ENCODE data around the gene RGL1.

RGL1 gene

DNA sequence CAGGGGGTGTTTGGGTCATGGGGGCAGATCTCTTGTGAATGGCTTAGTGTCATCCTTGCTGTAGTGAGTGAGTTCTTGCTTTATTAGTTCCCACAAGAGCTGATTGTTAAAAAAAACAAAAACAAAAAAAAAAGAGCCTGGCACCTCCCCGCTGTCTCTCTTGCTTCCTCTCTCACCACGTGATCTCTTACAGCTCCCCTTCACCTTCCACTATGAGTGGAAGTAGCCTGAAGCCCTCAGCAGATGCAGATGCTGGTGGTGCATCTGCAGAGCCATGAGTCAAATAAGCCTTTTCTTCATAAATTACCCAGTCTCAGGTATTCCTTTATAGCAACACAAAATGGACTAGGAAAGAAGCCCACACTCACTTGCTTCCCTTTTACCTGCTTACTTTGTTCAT is 17.2 kb upstream of the RGL1 start:
- no peak for DNase-seq

DNA sequence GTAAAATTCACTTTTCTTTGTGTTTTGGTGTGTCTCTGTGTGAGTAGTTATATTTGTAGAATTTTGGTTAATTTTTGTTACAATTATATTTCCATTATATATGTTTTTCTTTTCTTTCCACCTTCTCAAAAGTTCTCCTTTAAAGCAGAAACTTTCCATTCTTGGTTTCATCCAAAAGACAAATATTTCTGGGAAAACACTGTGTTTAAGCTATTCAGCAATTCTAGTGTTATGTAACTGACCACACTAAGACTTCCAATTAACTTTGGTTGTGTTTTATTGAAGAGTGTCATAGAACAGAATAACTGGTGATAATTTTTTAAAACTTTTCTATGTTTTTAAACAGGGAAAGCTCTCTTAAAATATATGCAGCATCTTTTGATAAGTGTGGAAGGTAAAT is 13.6 kb upstream of the RGL1 start:
- DNase-seq = no peak

DNA sequence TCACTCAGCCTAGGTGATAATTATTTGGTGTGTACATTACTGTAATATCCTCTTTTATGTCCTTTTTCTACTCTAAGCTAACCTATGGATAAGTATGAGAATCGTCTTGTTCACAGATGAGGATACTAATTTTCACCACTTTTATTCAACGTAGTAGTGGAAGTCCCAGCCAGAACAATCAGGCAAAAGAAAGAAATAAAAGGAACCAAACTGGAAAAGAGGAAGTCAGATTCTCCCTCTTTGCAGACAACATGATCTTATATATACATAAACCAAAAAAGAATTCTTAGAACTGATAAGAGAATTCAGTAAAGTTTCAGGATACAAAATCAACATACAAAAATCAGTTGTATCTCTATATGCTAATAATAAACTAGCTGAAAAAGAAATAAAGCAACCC is 12.6 kb upstream of the RGL1 start:
- no peak for DNase-seq

DNA sequence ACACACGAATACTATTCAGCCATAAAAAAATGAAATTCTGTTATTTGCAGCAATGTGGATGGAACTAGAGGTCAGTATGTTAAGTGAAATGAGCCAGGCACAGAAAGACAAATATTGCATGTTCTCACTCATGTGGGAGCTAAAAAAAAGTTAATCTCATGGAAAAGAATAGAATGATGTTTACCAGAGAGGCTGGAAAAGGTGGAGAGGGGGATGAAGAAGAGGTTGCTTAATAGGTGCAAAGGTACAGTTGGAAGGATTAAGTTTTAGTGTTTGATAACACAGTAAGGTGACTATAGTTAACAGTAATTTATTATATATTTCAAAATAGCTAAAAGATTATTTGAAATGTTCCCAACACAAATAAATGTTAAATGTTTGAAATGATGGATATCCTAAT is 10.8 kb upstream of the RGL1 start:
- no peak for DNase-seq

DNA sequence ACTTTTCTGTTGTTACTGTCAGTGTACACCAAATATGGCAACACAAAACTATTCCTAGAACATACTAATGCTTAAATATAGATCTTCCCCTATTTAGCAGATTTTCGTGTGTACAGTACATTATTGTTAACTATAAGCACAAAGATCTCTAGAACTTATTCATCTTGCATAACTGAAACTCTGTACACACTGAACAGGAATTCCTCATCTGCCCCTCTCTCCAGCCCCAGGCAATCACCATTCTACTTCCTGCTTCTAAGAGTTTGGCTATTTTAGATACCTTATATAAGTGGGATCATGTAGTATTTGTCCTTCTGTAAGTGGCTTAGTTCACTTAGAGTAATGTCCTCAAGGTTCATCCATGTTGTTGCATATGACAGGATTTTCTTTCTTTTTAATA is 4.5 kb upstream of the RGL1 start:
- no peak for DNase-seq

DNA sequence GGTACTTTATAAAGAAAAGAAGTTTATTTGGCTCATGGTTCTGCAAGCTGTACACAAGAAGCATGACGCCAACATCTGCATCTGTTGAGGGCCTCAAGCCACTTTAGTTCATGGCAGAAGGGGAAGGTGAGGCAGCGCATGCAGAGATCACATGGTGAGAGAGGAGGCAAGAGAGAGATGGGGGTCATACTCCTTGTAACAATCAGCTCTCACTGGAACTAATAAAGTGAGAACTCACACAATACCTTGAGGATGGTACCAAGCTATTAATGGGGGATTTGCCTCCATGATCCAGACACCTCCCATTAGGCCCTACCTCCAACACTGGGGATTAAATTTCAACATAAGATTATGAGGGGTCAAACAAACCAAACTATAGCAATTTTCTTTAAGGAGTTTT is 3.3 kb upstream of the RGL1 start:
- no peak for DNase-seq

DNA sequence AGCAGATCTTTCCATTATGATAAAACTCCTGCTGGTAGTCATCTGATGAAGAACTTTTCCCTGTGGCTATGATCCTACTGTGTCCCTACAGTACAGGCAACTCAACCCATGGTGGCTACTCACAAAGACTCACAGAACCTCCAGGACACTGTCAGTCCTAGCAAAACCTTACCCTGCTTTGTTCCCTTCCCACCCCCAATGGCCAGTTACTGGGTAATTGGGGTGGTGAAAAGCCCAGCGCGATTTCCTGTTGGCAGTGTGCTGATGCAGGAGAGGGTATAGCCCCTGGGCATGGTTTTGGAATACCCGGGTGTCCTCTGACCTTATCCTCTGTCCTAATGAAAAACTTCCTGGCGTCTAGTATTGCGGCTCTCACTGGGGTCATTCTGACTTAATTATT is 533 bp upstream of the RGL1 start:
- no peak for DNase-seq

DNA sequence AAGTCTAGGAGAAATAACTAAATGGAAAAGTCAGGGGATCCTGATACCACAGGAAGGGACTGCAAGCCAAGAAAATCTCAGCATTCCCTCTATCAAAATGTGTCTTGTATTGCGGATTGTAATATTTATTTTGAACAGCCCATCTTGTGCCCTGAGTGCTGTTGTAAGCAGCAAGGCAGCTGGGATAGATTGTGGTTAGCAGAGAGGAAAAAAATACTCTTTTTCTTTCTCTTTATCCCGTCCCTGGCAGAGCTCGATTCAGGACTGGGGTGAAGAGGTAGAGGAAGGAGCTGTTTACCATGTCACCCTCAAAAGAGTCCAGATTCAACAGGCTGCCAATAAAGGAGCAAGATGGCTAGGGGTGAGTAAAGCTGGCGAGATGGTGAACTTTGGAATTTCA is 1.2 kb downstream of the RGL1 start:
- DNase-seq = no peak

DNA sequence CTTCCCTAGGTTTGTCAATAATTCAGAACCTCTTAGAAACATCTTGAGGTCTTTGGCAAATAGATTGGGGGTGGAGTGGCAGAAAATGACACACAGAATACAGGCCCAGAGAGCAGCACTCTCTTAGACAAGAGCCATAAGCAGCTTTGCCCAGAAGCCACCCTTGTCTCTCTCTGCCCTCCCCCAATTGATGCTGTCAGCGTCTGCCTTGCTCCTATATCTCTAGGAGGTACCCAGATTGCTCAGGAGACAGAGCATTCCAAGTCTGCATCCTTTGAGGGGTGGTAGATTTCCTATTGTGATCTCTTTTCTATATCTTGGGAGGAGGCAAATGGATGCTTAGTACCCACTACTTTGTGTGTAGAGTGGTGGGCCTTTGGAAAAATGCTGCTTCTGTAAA is 1.8 kb downstream of the RGL1 start:
- no peak for DNase-seq

DNA sequence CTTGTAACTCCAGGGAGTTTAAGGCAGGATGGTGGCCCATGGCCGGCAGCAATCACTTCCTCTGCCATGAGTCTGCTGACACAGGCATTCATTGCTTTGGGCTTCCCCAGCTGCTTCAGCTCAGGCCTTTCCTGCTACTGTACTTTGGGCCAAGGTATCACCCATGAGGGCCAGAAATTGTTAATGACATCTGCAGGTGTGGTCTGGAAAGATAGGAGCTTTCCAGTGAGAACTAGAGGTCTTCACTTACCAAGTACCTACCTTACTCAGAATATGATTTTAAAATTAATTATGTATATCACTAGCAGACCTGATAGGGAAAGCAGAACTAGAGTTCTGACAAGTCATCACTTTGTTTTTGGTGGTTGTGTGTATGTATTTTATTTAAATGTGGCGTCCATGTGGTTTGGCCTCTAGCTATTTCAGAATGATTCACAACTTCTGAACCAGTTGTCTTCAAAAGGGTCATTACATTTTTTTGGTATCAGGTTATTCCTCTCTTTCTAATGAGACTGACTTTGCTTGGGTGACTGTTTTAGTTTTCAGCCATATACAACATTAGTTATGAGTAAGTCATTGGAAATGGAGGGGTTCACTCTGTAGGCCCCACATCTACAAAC is 2.7 kb downstream of the RGL1 start:
- DNase-seq = peak; percentile 77

DNA sequence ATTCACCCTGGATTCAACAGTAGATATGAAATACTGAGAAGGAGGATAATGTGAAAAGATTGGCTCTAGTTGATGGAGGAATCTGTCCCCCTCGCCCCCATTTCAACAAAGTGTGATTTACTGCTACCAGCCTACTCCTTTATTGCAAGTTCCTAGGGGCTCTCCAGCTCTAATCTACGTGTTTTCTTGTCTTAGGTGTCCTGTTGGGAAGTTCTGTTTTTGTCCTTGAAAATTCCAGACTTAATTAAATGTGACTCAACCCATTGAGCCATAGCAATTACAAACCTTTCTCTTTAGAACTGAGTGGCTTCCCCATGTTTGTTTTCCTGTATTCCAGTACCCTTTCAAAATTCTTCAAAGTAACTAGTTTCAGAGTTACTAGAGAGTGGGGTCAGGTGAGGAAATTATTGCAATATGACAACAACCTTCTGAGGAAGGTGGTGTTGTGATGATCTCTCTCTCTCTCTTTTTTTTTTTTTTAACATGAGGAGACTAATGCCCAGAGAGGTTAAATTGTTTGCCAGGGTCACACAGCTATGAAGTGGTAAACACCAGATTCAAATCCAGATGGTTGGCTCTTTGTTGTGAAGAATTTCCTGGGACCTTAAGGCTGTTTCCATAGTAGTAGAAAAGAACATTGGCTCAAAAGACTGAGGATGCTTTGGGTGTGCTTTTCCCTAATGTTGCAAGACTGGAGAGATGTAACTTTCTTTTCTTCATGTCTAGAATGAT is 3.5 kb downstream of the RGL1 start:
- DNase-seq = peak; percentile 66

DNA sequence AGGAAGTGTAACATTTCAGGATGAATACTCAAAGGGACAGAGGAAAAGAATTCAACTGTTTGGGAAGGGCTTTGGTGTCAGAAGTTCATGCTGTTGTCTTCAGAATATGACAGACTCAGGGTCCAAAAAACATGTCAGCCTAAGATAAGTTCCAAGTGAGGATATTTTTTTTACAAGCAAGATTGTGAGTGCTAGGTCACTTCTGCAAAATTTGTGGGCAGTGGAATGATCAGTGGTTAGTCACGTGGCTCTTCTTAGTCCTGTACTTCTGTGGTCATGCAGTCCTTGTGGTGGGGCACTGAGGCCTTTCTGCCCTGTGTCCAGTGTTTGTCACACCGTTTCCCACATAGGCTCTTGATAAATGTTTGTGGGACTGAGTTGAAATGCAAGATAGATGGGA is 5.2 kb downstream of the RGL1 start:
- no peak for DNase-seq

DNA sequence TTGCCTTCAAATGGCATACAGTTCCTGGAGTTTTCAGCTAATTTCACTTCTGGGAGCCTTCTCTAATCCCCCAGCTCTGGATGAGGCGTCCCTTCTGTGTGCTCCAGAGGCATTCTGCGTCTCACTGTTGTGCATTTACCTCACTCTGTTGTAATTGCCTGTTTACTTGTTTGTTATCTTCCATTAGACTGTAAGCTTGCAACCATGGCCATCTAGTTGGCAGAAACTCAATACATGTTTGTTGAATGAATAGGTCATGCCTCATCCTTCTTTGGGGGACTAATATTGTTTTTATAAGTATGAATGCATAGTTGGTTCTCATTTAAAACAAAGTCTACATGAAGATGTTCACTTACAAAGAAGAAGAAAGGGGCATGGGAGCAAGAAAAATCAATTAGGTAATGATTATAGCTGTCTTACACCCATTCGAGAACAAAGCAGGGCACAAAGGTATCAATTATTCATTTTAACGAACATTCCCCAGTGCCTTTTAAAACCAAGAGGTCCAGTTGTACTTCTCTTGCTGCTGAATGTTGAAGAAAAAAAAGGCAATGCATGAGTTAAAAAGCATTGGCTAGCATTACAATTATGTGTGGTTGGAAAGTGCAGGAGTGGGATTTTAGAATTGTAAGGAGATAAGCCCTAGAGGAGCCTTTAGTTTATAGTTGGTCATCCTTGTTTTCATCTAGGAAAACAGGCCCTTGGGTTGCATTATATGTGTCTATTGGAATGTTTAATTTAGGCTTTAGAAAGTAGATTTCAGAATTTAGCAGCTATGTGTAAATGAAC is 6.0 kb downstream of the RGL1 start:
- no peak for DNase-seq

DNA sequence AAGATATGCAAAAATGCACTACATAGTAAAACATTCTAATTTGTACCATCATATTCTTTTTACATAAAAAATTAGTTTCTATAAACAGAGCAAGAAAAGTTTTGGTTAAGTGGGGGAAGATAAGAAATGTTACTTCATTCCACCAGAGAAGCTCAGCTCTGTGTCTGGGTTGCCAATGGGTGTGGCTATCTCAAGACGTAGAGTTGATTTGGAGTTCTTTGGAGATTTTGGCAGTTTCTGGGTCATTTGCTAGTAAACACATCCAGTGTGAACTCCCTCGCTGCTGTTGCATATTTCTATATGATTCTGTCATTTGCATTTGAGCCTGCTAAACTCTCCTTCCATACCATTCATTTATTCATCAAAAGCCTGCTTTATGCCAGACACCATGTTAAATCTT is 7.2 kb downstream of the RGL1 start:
- no peak for DNase-seq

DNA sequence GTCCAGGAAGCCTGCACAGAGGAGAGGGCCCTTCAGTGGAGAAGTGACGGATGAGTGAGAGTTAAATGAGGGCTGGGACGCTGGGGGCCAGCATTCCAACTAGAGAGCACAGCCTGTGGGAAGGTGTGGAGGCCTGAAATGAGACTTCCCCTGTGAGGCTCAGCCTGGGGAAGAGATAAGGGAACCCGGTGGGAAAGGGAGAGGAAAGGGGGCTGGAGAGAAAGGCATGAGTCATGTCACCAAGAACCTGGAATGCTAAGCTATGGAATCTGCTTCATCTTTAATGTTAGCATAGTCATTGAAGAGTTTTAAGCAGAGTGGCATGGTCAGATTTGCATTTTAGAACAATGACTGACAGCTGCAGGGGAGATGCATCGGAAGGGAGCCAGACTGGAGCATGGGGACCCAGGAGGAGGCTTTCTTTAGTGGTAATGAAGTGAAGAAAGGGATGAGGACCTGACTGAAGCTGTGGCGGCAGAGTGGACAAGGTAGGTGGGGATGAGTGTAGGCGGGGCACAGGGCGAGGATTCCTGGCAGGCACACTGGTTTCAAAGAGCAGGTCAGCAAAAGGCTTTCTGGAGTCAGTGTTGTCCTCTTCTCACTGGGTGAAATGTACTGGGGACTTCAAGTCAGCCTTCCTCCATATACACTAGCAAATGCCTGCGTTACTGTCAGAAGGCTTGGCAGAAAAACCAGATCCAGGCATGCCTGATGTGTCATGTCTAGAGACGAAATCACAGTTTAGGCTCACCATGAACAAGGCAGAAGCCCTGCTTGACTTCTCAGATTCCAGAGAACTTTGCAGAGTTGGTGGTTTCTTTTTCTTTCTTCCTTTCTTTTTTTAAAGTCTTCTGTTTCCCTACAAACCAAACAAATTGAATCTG is 8.0 kb downstream of the RGL1 start:
- peak; percentile 96 for DNase-seq

DNA sequence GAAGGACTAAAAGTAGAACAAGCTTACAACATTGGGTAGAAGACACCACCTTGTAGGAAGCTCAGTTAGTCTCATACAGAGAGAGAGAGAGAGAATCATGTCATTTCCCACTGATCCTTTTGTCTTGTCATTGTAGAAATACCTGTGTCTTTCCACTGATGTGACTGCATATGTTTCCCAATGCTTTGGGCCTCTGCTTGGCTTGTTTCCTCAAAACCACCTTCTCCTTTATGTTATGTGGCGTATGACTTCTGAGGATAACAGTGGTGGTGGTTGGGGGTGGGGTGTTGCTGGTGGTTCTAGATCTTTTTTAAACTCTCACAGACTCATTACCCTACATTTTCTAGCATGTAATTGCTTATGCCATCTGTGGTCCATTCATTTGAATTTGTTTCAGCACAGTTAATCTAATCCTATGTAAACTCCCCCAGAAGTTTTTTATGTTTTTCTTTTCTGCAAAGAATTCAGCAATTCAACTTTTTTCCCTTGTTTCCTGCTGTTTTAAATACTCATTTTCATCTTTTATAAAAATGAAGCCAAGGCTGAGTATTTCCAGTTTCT is 9.3 kb downstream of the RGL1 start:
- DNase-seq = no peak

DNA sequence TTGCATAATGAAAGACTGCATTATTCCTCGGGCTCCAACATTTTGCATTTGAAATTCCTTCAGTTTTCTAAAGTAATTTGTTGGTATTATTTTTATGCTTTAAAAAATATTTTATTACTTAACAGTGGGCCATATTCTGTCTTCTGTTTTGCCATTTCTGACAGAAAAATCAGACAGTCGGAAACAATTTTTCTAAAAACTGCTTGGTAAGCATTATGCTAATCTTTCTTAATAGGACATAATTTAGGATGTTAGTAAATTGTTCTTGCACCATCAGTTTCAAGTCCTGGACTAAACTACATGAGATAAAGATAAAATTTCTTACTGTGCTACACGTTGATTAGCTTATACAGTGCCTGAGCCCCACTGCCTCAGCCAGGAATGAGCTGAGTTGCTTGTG is 11.2 kb downstream of the RGL1 start:
- no peak for DNase-seq

DNA sequence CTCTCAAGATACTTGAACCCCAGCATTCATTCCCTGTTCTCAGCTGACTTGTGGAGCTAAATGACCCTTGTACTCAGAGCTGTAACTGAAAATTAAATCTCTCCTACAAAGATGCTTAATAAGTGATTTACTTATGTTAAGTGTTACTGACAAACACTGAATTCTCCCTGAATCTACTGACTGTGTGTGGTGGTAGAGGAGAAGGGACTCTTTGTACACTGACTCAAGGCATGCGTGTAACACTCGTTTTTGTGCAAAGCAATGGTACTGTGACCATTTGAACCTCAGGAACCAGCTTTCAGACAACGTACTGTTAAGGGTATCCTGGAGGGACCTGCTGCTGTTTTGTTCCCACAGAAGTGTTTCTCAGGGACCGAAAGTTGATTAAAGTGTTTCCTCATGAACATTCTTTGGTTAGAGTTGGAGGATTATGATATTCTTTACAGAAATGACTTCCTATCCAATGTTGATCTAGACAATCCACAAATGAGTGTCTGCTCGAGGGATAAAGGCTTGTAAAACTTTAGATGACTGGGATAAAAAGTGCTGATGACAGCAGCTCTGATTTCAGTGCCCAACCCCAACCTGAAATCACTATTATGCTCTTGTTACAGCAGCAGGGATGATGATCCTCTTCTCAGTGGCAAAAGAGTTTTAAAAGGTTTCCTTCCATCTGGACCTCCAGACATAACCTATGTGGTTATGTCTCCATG is 12.8 kb downstream of the RGL1 start:
- no peak for DNase-seq

DNA sequence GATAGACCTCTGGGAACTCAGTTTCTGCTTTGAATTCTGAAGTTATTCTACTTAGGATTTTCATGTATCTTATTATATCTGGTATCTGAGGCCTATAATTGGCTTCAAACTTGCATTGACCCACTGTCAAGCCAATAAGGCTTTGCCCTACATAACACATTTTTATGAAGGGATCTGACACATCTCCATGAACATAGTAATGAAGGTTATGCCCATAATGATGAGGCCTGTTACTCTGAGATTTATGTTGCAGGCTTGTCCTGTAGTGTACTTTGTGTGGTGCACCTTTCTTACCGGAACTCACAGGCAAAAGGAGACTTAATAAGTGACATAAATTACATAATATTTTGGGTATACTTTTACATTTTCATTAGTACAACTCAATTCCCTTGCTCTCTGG is 14.1 kb downstream of the RGL1 start:
- no peak for DNase-seq

DNA sequence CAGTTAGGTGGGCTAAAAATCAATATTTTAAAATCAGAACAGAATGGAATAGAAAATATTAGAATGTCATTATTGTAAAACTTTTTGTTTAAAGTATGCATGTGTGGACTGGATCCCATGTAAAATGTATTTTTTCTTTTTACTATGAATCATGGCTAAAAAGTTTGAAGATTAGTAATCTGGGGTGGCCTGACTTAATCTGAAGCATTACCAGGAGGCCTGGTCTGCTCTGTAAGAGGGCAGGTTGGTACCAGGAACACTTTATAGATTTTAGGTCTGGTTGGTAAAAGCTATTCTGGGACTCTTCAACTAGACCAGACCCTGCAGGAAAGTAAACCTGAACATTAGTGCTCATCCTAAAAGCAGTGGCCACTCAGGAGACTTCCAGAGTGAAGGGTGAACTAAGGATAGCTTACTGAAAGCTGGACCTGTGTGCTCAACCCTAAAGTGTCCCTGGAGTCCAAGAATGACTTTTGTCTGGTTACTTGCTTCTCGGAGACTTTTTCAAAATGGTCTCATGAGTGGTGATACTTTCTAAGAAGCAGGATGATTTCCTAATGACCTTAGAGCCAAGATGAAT is 16.5 kb downstream of the RGL1 start:
- DNase-seq = no peak

DNA sequence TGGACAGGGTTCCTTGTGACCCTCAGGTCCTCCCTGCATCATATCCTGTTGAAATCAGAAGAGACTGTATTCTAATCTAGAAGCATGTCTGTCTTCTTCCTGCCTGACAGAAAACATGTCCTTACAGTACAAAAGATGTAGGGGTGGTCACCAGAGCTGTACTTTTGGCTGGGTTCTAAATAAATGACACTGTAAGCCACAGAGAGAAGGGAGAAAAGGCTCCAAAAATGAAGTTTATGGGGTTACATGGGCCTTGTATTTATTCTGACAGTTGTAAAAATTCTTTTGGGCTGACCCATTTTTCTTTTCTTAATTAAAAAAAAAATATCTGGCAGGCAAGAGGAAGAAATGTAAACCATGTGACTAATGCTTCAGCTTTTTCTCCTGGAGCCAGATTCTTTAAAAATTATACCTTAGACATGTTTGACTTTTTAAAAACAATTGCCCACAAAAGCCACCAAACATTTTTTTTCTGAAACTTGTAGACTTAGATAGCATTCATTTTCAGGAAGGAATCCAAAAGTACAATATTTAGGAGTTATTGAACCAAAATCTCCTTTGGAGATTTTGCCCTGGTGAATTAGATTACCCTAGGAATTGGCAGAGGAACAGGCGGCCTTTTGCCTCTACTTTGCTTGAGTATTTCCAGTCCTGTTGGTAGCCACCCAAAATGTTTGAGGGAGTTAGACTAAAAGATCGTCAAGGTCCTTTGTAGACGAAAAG is 17.1 kb downstream of the RGL1 start:
- DNase-seq = no peak
